ENCODE data around the gene DDX23. TPM values are rescaled to one million over a fixed set of nuclear protein-coding genes. Genes with fewer than 3 reads are reported as not detected.

The DDX23 gene
- total and polyA plus RNA-seq, 2 of the 4 experiments (the other 2 are of a cell fraction): 61.8 to 81.9 TPM

DNA sequence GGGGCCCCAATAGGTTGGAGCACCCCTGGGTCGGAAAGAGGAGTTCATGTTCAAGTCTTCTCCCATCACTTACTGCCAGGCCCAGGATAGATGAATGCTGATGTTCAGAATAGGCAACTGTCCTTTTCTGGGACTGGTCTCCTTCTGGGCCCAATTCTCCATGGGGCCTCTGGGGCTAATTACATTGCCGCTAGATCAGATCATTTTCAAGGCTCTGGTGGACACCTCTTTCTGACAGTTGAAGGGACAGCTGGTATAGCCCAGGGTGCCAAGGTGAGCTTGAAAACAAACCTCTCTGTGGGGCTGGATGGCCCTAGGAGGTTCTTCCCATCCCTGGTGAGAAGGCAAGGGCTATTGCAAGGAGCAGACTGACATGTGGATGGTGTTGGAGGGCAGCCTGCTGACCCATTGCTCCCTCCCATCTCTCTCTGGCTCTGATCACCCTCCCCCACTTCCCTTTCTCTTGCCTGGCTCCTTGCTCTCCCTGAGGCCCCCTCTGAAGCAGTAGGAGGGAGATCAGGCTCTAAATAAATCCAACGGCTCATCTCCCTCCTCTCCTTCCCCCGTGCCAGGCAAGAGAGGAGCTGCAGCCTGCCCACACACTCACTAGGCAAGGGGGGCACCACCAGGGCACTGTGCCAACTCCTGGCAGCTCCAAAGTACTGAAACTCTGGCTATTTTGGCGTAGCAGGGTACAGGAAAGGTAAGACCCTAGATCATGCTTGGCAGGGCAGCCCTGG, 31.8 kb downstream of the DDX23 start:
- Histone ChIP-seq H3K27me3 (ENCODE audit: control insufficient read depth, insufficient read depth, low read length) (no peaks in the 10 kb centered on the region), H3K4me3 (ENCODE audit: insufficient read depth, low read depth, low read length) (no peak overlapping the region), H3K56ac (ENCODE audit: extremely low read depth, insufficient read depth, low read length) (no peak overlapping the region), H4K20me1 (ENCODE audit: insufficient read depth, low read length) (peaks cover 12% of the 10 kb centered on the region), H3K9ac (ENCODE audit: low read depth, low read length) (no peak overlapping the region), H3K9me3 (ENCODE audit: control insufficient read depth, insufficient read depth, low read length) (no peaks in the 10 kb centered on the region), H2AFZ (replicated peaks; ENCODE audit: low read length, poor library complexity) (no peak overlapping the region), H3K14ac (replicated peaks; ENCODE audit: low read depth, low read length) (no peak overlapping the region), H2AK5ac (ENCODE audit: low read depth, low read length) (no peak overlapping the region), H3K36me3 (ENCODE audit: control insufficient read depth, insufficient read depth, low read length) (peaks cover 22% of the 10 kb centered on the region), H4K91ac (ENCODE audit: insufficient read depth, low read depth, low read length) (no peak overlapping the region), H3K18ac (ENCODE audit: low read depth, low read length) (no peak overlapping the region), H3K4ac (ENCODE audit: low read depth, low read length) (no peak overlapping the region), H3K4me2 (ENCODE audit: low read depth, low read length) (no peak overlapping the region; the same call in 1 of the 2 replicates), H2AK9ac (replicated peaks; ENCODE audit: low read depth, low read length, poor library complexity) (no peak overlapping the region), H2BK15ac (ENCODE audit: low read depth, low read length) (no peak overlapping the region), H3K79me1 (ENCODE audit: low read depth in 1 of 2, low read length in 2 of 2) (peaks cover 51 to 72% of the 10 kb centered on the region in 2 experiments), H2BK20ac (ENCODE audit: low read depth, low read length) (no peak overlapping the region), H3K4me1 (ENCODE audit: control insufficient read depth, insufficient read depth, low read length) (peaks cover 18% of the 10 kb centered on the region), H3K23ac (ENCODE audit: low read depth, low read length) (no peak overlapping the region), H4K5ac (ENCODE audit: low read depth, low read length) (no peak overlapping the region), H2BK120ac (ENCODE audit: low read depth, low read length) (no peak overlapping the region), H3K27ac (ENCODE audit: insufficient read depth, low read length) (no peak overlapping the region), H4K8ac (ENCODE audit: low read depth in 2 of 2, low read length in 2 of 2) (no peak overlapping the region), H3K9me1 (ENCODE audit: insufficient read depth, low read length) (peaks cover 16% of the 10 kb centered on the region), H2BK5ac (ENCODE audit: low read depth, low read length, poor library complexity, severe bottlenecking) (no peak overlapping the region)
- dilution Hi-C loops (cut with HindIII; ENCODE audit: low sequenced_read_pairs, unreplicated experiment) (no loop called here), intact Hi-C loops (cut with micrococcal nuclease) (no loop called here), in situ Hi-C loops (cut with MboI; ENCODE audit: low sequenced_read_pairs) (no loop called here)
- no TSS peak for BruUV-seq (replicated peaks)
- DNase-seq: no peak
- WGBS, 2 experiments (ENCODE audit: extremely low coverage in 2 of 2, insufficient read length in 1 of 2): no CpG with 5 or more reads among the region's 5 CpGs
- ATAC-seq (ENCODE audit: low read depth): no peak
- TF ChIP-seq BHLHE40 (IDR thresholded peaks at IDR 0.05; ENCODE audit: low read depth, low read length): no peak
- TF ChIP-seq, protein P1, sequence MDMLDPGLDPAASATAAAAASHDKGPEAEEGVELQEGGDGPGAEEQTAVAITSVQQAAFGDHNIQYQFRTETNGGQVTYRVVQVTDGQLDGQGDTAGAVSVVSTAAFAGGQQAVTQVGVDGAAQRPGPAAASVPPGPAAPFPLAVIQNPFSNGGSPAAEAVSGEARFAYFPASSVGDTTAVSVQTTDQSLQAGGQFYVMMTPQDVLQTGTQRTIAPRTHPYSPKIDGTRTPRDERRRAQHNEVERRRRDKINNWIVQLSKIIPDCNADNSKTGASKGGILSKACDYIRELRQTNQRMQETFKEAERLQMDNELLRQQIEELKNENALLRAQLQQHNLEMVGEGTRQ (IDR thresholded peaks at IDR 0.05; ENCODE audit: low read depth, low read length): no peak
- no peak for TF ChIP-seq MAZ (IDR thresholded peaks at IDR 0.05; ENCODE audit: borderline replicate concordance, low read depth, low read length)
- TF ChIP-seq CEBPB (IDR thresholded peaks at IDR 0.05; ENCODE audit: low read depth, low read length): no peak
- TF ChIP-seq MAFK (IDR thresholded peaks at IDR 0.05; ENCODE audit: low read depth, low read length): no peak
- TF ChIP-seq RCOR1 (IDR thresholded peaks at IDR 0.05; ENCODE audit: insufficient replicate concordance, low read length): no peak
- TF ChIP-seq SMC3 (IDR thresholded peaks at IDR 0.05; ENCODE audit: low read depth, low read length): no peak
- CTCF ChIA-PET: no interaction called here
- POLR2A ChIA-PET (ENCODE audit: unreplicated experiment): interaction anchor here (0.8 kb wide), 1 partner anchor 9 kb away, joined by 3 read pairs; no protein-coding TSS in a partner anchor
